Measurements from ENCODE around the gene SHISAL2A. TPM values are rescaled to one million over a fixed set of nuclear protein-coding genes. Genes with fewer than 3 reads are reported as not detected.

Gene SHISAL2A
- total RNA-seq, 1 experiment from 2014 or later: 0.90 TPM

DNA sequence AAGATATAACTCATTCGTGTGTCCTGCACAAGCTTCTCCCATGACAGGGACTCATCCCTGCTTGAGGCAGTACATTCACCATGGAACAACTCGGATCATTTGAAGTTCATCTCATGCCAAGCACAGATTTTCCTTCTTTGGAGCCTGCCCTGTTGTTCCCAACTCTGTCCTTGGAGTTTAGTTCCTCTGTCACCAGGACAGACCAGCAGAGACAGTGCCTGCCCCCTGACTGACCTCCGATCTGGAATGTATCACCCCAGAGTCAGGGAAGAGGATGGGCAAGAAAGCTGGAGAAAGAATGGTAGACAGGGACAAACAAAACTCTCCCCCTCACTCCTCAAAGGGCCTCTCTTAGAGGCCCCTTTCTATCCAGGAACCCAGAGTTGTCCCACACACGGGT lies 5.0 kb downstream of the SHISAL2A start:
- TF ChIP-seq, protein P1, sequence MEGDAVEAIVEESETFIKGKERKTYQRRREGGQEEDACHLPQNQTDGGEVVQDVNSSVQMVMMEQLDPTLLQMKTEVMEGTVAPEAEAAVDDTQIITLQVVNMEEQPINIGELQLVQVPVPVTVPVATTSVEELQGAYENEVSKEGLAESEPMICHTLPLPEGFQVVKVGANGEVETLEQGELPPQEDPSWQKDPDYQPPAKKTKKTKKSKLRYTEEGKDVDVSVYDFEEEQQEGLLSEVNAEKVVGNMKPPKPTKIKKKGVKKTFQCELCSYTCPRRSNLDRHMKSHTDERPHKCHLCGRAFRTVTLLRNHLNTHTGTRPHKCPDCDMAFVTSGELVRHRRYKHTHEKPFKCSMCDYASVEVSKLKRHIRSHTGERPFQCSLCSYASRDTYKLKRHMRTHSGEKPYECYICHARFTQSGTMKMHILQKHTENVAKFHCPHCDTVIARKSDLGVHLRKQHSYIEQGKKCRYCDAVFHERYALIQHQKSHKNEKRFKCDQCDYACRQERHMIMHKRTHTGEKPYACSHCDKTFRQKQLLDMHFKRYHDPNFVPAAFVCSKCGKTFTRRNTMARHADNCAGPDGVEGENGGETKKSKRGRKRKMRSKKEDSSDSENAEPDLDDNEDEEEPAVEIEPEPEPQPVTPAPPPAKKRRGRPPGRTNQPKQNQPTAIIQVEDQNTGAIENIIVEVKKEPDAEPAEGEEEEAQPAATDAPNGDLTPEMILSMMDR (conservative IDR thresholded peaks at IDR 0.05): no peak
- peaks cover 11 to 15% of the 10 kb centered on the region in 2 experiments for H3K4me1 Mint-ChIP-seq
- H3K79me2 ChIP-seq (ENCODE audit: insufficient read depth, low read length): no peaks in the 10 kb centered on the region
- WGBS (ENCODE audit: extremely low coverage, insufficient read length, low lambda C conversion rate): no CpG with 5 or more reads among the region's 4 CpGs
- no peak overlapping the region for H3K23ac ChIP-seq (ENCODE audit: insufficient read length, low read depth, low read length)
- H3K27ac ChIP-seq (ENCODE audit: insufficient read length, low read depth, low read length): no peak overlapping the region
- no peak overlapping the region for H3K4ac ChIP-seq (ENCODE audit: low read depth, low read length)
- no peak overlapping the region for H2BK15ac ChIP-seq (ENCODE audit: low read depth, low read length)
- H3K4me3 Mint-ChIP-seq: no peak overlapping the region
- no peak for DNase-seq
- peaks cover 16% of the 10 kb centered on the region for H3K27me3 ChIP-seq (ENCODE audit: insufficient read depth, low read length)
- no peak overlapping the region for H3K18ac ChIP-seq (ENCODE audit: insufficient read length, low read depth, low read length)
- H3K36me3 Mint-ChIP-seq (ENCODE audit: insufficient read depth in 1 of 3, low read depth in 3 of 3): peaks cover 0 to 8% (median 7%) of the 10 kb centered on the region in 3 experiments; a peak in 3 of 7 replicates
- H3K9me3 ChIP-seq (ENCODE audit: control insufficient read depth, low read depth, low read length): no peaks in the 10 kb centered on the region
- no peaks in the 10 kb centered on the region for H4K20me1 ChIP-seq (ENCODE audit: control insufficient read depth, insufficient read depth, insufficient read length)
- no peak overlapping the region for H2BK120ac ChIP-seq (ENCODE audit: low read depth, low read length, poor library complexity, severe bottlenecking)
- no peak overlapping the region for H4K5ac ChIP-seq (ENCODE audit: insufficient read length, low read depth, low read length)
- peaks cover under 1% of the 10 kb centered on the region for H3K23me2 ChIP-seq (ENCODE audit: insufficient read length, low read depth, low read length, poor library complexity, severe bottlenecking)
- H3K9ac ChIP-seq (ENCODE audit: extremely low read depth, insufficient read length, low read length): no peak overlapping the region
- no peak overlapping the region for H3K27ac Mint-ChIP-seq
- H2BK12ac ChIP-seq (ENCODE audit: insufficient read length, low read depth, low read length): no peak overlapping the region
- no peak overlapping the region for H3T11ph ChIP-seq (ENCODE audit: low read length)
- no peak overlapping the region for H2AFZ ChIP-seq (ENCODE audit: low read length)
- peaks cover 58% of the 10 kb centered on the region for H3K27me3 Mint-ChIP-seq (ENCODE audit: low read depth)
- no peak overlapping the region for H4K91ac ChIP-seq (ENCODE audit: insufficient read length, low read depth, low read length)
- peaks cover 9% of the 10 kb centered on the region in 2 experiments for H3K9me3 Mint-ChIP-seq
- no peak overlapping the region for H3K56ac ChIP-seq (ENCODE audit: insufficient read length, low read depth, low read length)
- no peak overlapping the region for H3K4me2 ChIP-seq (ENCODE audit: insufficient read depth, insufficient read length, low read length)
- no peak overlapping the region for H2AK5ac ChIP-seq (ENCODE audit: insufficient read length, low read length)
- no peaks in the 10 kb centered on the region; the same call in 1 of the 2 replicates for H3K4me1 ChIP-seq (ENCODE audit: insufficient read depth, low read length)
- H3K14ac ChIP-seq (ENCODE audit: insufficient read depth, low read length): no peak overlapping the region
- H2BK5ac ChIP-seq (ENCODE audit: insufficient read length, low read length): no peak overlapping the region
- no peak overlapping the region for H4K8ac ChIP-seq (replicated peaks; ENCODE audit: insufficient read length, low read depth, low read length)
- no peak overlapping the region for H2BK20ac ChIP-seq (ENCODE audit: low read depth, low read length, poor library complexity, severe bottlenecking)
- H3K79me1 ChIP-seq (ENCODE audit: insufficient read depth, low read depth, low read length, poor library complexity, severe bottlenecking): no peaks in the 10 kb centered on the region

All from H9 (cell line).